Lower lobe of right lung (tissue), 2 donors: Measurements from ENCODE around the gene RNU6-8. TPM values are rescaled to one million over a fixed set of nuclear protein-coding genes. Genes with fewer than 3 reads are reported as not detected.

Experiments used
- ATAC-seq, 2 donors: fragments of 200-7000 bp; cut with Tn5 transposase; one replicate each; pipeline ENCODE4 v1.9.1; 2020 to 2022; ENCODE audit warnings: mild to moderate bottlenecking in 2 of 2, moderate library complexity in 2 of 2
- DNase-seq: peaks from one replicate; pipeline ENCODE4 v3.0.0-alpha.2; 2020
- H3K27ac ChIP-seq: fragments of 200-600 bp; one replicate; pipeline ENCODE4 v1.8.0; 2022
- H3K27me3 ChIP-seq: fragments of 200-600 bp; one replicate; pipeline ENCODE4 v1.8.0; 2022; ENCODE audit warnings: low read depth
- H3K36me3 ChIP-seq: fragments of 200-600 bp; one replicate; pipeline ENCODE4 v1.8.0; 2022; ENCODE audit warnings: mild to moderate bottlenecking
- H3K4me1 ChIP-seq: fragments of 200-600 bp; one replicate; pipeline ENCODE4 v1.8.0; 2022
- H3K4me3 ChIP-seq: fragments of 200-600 bp; one replicate; pipeline ENCODE4 v1.8.0; 2022; ENCODE audit warnings: mild to moderate bottlenecking
- H3K9me3 ChIP-seq: fragments of 200-600 bp; one replicate; pipeline ENCODE4 v1.8.0; 2022
- intact Hi-C: fragments of 100-400 bp; cut with DNase I; formaldehyde crosslinking; loops from one replicate; pipeline ENCODE4 v1.11.0; 2022
- total RNA-seq: library from RNA; stranded (reverse); fragmentation: NEBNext Ultra II Directional; extraction: Animal tissue kit (Norgen Biotek cat#: 25700); gene quantifications from one replicate; pipeline ENCODE4 v1.2.1, GENCODE V29; 2021
- TF ChIP-seq, protein P1 (sequence below): fragments of 200-600 bp; IDR thresholded peaks from one replicate; pipeline ENCODE4 v1.8.0; 2022; ENCODE audit warnings: antibody characterized with exemption, mild to moderate bottlenecking
- donor health status: DM: no; HTN: yes; CAD: no; lungs with severe emphysema.

RNU6-8 gene
- total RNA-seq, 1 donor from 2014 or later: not detected

DNA sequence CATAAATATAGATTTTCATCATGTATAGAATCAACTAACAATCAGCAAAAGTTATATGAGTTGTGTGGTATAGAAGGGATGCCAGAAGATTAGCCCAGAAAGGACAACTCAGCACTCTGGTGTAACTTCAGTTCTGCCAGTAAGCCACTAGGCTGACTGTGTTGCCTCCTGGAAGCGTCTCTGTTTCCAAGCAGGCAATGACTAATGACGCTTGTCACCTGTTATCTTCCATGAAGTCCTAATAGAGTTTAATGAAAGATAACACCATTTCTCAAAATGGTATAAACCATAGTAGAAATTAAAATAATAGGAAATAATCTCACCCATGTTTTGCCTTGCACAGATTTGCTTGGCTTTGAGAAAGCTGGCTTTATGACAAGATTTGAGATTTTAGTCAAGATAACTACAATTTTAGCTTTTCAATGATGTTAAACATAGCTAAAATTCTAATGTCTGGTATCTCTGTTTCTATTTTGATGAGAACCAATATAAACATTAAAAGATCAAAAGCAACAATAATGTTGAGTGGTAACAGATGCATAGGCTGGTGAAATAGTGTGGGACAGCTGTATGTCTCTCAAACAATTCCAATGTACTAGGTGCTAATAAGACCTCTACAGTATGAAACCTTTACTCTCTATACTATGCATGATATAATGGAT lies 10.2 kb downstream of the RNU6-8 start:
- Histone ChIP-seq H3K27me3 (no peaks in the 10 kb centered on the region), H3K4me3 (no peak overlapping the region), H3K4me1 (no peaks in the 10 kb centered on the region), H3K27ac (no peak overlapping the region), H3K9me3 (no peaks in the 10 kb centered on the region), H3K36me3 (no peaks in the 10 kb centered on the region)
- TF ChIP-seq, protein P1, sequence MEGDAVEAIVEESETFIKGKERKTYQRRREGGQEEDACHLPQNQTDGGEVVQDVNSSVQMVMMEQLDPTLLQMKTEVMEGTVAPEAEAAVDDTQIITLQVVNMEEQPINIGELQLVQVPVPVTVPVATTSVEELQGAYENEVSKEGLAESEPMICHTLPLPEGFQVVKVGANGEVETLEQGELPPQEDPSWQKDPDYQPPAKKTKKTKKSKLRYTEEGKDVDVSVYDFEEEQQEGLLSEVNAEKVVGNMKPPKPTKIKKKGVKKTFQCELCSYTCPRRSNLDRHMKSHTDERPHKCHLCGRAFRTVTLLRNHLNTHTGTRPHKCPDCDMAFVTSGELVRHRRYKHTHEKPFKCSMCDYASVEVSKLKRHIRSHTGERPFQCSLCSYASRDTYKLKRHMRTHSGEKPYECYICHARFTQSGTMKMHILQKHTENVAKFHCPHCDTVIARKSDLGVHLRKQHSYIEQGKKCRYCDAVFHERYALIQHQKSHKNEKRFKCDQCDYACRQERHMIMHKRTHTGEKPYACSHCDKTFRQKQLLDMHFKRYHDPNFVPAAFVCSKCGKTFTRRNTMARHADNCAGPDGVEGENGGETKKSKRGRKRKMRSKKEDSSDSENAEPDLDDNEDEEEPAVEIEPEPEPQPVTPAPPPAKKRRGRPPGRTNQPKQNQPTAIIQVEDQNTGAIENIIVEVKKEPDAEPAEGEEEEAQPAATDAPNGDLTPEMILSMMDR: no peak
- ATAC-seq: no peak
- intact Hi-C loops: no loop called here
- no peak for DNase-seq

DNA sequence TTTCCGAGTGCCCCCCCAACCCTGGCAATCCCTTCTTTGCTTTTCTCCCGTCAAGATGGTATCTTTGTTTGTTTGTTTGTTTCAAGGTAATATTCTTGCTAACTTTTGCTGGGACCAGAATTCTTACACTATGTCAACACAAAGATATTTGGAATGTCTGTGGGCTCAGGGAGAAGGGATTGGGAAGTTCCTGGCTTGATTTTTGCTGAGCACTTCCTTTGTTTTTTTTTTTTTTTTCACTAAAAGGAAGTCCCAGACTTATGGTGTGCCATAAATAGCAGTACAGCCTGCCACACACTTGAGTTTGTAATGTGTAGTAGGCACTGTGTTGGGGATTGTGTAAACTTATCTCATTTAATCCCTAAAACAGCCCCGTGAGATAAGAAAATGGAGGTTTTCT lies 12.4 kb downstream of the RNU6-8 start:
- no peak overlapping the region for H3K27ac ChIP-seq
- no peaks in the 10 kb centered on the region for H3K9me3 ChIP-seq
- no peak overlapping the region for H3K4me3 ChIP-seq
- DNase-seq: no peak
- intact Hi-C loops: no loop called here
- H3K36me3 ChIP-seq: no peaks in the 10 kb centered on the region
- TF ChIP-seq, protein P1: no peak
- no peaks in the 10 kb centered on the region for H3K27me3 ChIP-seq
- no peak for ATAC-seq
- H3K4me1 ChIP-seq: no peaks in the 10 kb centered on the region

DNA sequence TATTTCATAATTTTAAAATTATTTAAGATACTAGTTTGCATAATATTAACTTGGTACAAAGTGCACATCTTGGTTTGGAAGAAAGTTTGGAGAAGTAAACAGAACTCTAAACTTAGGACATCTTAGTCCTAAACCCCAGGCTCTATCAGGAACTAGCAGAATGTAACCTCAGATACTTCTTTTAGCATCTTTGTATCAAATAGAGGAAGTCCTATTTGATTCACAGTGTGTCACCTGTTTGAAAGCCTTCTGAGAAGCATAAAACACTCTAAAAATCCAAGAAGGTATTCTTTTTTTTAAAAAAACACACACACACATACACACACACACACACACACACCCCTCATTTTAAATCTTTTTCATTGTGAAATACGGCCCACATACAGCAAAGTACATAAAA lies 13.3 kb downstream of the RNU6-8 start:
- H3K4me3 ChIP-seq: no peak overlapping the region
- DNase-seq (no peak), ATAC-seq (no peak)
- no peaks in the 10 kb centered on the region for H3K4me1 ChIP-seq
- H3K27ac ChIP-seq: no peak overlapping the region
- TF ChIP-seq, protein P1: no peak
- H3K9me3 ChIP-seq: peaks cover 6% of the 10 kb centered on the region
- intact Hi-C loops: no loop called here
- H3K27me3 ChIP-seq: no peaks in the 10 kb centered on the region
- H3K36me3 ChIP-seq: no peaks in the 10 kb centered on the region

DNA sequence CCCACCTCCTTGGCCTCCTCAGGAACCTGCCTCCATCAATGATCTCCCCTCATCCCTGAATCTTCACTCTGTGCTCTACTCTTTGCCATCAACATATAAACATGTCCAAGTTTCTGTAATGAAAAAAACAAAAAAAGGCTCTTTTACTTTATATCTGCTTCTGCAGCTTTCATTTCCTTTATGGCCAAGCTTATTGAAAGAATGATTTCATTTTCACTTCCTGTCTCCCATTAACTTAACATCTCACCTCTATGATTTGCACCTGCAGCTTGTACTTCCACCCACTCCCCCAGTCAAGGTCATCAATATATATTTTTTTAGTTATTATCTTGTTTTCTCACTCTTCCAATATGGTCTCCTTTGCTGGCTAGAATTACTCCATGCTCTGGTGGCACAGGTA lies 16.8 kb downstream of the RNU6-8 start:
- intact Hi-C loops: no loop called here
- TF ChIP-seq, protein P1: no peak
- DNase-seq: no peak

DNA sequence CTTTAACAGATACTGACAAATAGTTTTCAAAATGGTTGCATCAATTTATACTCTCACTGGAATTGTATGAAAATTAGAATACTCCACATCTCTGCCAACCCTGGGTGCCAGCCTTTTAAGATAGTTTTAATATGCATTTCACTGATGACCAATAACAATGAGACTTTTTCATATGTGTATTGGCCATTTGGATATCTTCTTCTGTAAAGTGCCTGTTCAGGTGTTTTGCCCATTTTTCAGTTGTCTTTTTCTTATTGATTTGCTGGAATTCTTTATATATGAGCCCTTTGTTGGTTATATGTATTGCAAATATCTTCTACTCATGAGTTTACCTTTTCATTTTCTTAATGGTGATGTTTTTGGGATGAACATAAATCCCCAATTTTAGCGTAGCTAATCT lies 18.0 kb downstream of the RNU6-8 start:
- H3K27me3 ChIP-seq: no peaks in the 10 kb centered on the region
- ATAC-seq: no peak
- H3K27ac ChIP-seq: no peak overlapping the region
- no peaks in the 10 kb centered on the region for H3K4me1 ChIP-seq
- no peak for DNase-seq
- intact Hi-C loops: no loop called here
- H3K9me3 ChIP-seq: peaks cover 6% of the 10 kb centered on the region
- no peak overlapping the region for H3K4me3 ChIP-seq
- TF ChIP-seq, protein P1: no peak
- no peaks in the 10 kb centered on the region for H3K36me3 ChIP-seq

More for the DNA sequence above, 16.8 kb downstream of the RNU6-8 start:
- H3K9me3 ChIP-seq: peaks cover 6% of the 10 kb centered on the region
- H3K4me1 ChIP-seq: no peaks in the 10 kb centered on the region
- H3K27ac ChIP-seq: no peak overlapping the region
- no peak overlapping the region for H3K4me3 ChIP-seq
- ATAC-seq: no peak
- no peaks in the 10 kb centered on the region for H3K36me3 ChIP-seq
- H3K27me3 ChIP-seq: no peaks in the 10 kb centered on the region
